HEK293 (cell line): ENCODE measurements around the gene CNOT11.

Experiments used
- BCL11B ChIP-seq: fragments of 450-650 bp; formaldehyde crosslinking; IDR thresholded peaks from 2 replicates; pipeline ENCODE4 v1.5.1; 2016; ENCODE audit warnings: low read depth, missing biosample characterization, missing genetic modification characterization
- CTCF ChIP-seq: fragments of 450-650 bp; formaldehyde crosslinking; IDR thresholded peaks from 2 replicates; pipeline ENCODE4 v1.5.1; 2016; ENCODE audit warnings: missing biosample characterization, missing genetic modification characterization
- REST ChIP-seq: fragments of 450-650 bp; formaldehyde crosslinking; IDR thresholded peaks from 2 replicates; pipeline ENCODE4 v1.5.1; 2016; ENCODE audit warnings: missing biosample characterization, missing genetic modification characterization
- ZFP3 ChIP-seq: fragments of 450-650 bp; formaldehyde crosslinking; IDR thresholded peaks from 2 replicates; pipeline ENCODE4 v1.5.1; 2016; ENCODE audit warnings: low read depth, missing biosample characterization, missing genetic modification characterization
- ZNF362 ChIP-seq: fragments of 450-650 bp; formaldehyde crosslinking; IDR thresholded peaks from 2 replicates; pipeline ENCODE4 v1.5.1; 2016; ENCODE audit warnings: missing biosample characterization, missing genetic modification characterization

- TF ChIP-seq CTCF (tag by site-specific recombination) (0 out of 2 replicates have a peak, but pooled peaks have one; percentile 39), ZFP3 (no peak), ZNF362 (no peak), REST (tag by site-specific recombination) (peak; percentile 19; the same call in 1 of the 2 replicates), BCL11B (tag by site-specific recombination) (no peak)
Observed at GRCh38 chr2:101308432-101309210, 55.9 kb downstream of the CNOT11 start, which contains the start of gene RNF149.
